Type B pancreatic cell (in vitro differentiated cells): Measurements from ENCODE around the gene ENTHD1. TPM values are rescaled to one million over a fixed set of nuclear protein-coding genes. Genes with fewer than 3 reads are reported as not detected.

ENCODE experiments used
- DNase-seq: peaks from one replicate; pipeline ENCODE4 v3.0.0; 2021; ENCODE audit warnings: mixed read lengths; ENCODE audit not compliant: unreplicated experiment; ENCODE audit errors: extremely low spot score
- H3K27ac Mint-ChIP-seq: 2 replicates; pipeline ENCODE4 v1.8.0; 2021; ENCODE audit warnings: mild to moderate bottlenecking, mixed read lengths
- H3K27me3 Mint-ChIP-seq: 2 replicates; pipeline ENCODE4 v1.8.0; 2021; ENCODE audit warnings: mixed read lengths
- H3K36me3 Mint-ChIP-seq: 2 replicates; pipeline ENCODE4 v1.8.0; 2021; ENCODE audit warnings: mixed read lengths
- H3K4me1 Mint-ChIP-seq: one replicate; pipeline ENCODE4 v1.8.0; 2021; ENCODE audit warnings: mixed read lengths; ENCODE audit not compliant: unreplicated experiment
- H3K4me3 Mint-ChIP-seq: 2 replicates; pipeline ENCODE4 v1.8.0; 2021; ENCODE audit warnings: mild to moderate bottlenecking, mixed read lengths
- H3K9me3 Mint-ChIP-seq: 2 replicates; pipeline ENCODE4 v1.8.0; 2021; ENCODE audit warnings: mixed read lengths
- total RNA-seq: library from RNA; stranded (reverse); gene quantifications from 2 replicates; pipeline ENCODE4 v1.2.1, GENCODE V29; 2021; ENCODE audit warnings: low replicate concordance
- TF ChIP-seq, protein P1 (sequence below): fragments of 200-600 bp; sonication (generic); conservative IDR thresholded peaks from 2 replicates; pipeline ENCODE4 v1.5.0; 2021; ENCODE audit warnings: antibody characterized with exemption, mild to moderate bottlenecking

ENTHD1 gene
- total RNA-seq, 1 donor from 2014 or later: not detected

DNA sequence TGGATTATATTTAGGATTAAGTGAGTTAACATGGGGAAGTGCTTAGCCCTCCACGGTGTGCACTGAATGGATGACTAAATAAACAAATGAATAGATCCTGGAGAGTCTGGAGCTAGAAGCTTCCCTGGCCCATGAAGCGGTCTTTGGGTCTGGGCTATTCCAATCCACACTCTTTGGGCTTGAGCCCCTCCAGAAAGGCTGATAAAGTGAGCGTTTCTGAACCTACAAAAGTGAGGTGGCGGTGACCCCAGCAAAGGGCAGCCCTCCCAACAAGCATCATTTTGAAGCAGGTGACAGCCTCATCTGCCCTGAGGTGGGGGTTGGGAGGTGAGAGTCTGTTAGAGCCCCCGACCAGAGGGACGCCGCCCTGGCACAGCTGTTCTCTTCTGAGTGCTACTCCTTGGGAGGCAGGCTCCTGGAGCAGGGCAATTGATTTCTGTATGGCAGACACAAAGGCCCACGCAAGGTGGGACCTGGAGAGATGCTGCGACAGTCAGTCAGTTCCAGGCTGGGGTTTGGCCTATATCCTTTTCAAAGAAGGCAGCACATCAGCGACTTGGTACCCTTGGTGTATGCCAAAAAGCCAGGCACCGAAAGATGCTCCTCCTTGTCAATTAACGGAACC lies 165.2 kb downstream of the ENTHD1 start:
- Mint-ChIP-seq H3K9me3 (no peaks in the 10 kb centered on the region), H3K27ac (no peak overlapping the region), H3K27me3 (peaks cover 25% of the 10 kb centered on the region), H3K36me3 (no peaks in the 10 kb centered on the region), H3K4me3 (no peak overlapping the region), H3K4me1 (no peaks in the 10 kb centered on the region)
- TF ChIP-seq, protein P1, sequence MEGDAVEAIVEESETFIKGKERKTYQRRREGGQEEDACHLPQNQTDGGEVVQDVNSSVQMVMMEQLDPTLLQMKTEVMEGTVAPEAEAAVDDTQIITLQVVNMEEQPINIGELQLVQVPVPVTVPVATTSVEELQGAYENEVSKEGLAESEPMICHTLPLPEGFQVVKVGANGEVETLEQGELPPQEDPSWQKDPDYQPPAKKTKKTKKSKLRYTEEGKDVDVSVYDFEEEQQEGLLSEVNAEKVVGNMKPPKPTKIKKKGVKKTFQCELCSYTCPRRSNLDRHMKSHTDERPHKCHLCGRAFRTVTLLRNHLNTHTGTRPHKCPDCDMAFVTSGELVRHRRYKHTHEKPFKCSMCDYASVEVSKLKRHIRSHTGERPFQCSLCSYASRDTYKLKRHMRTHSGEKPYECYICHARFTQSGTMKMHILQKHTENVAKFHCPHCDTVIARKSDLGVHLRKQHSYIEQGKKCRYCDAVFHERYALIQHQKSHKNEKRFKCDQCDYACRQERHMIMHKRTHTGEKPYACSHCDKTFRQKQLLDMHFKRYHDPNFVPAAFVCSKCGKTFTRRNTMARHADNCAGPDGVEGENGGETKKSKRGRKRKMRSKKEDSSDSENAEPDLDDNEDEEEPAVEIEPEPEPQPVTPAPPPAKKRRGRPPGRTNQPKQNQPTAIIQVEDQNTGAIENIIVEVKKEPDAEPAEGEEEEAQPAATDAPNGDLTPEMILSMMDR: no peak
- no peak for DNase-seq

DNA sequence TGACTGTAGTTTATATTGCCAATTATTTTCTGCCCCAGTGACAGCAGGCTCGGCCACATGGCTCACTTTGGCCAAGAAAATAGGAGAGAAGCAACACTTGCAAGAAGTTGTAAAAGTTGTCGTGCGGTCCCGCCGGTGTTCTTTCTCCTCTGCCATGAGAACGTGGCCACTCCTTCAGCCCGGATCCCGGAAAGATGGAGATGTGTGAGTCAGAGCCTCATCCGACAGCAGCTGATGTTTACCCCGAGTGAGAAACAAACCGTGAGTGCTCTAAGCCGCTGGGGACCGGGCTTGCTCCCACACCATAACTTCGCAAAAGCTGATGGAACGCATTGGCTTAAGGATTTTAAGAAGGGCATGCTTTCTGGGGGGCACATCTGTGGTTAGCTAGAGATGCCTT lies 166.0 kb downstream of the ENTHD1 start:
- Mint-ChIP-seq H3K36me3 (no peaks in the 10 kb centered on the region), H3K4me1 (no peaks in the 10 kb centered on the region), H3K4me3 (no peak overlapping the region), H3K27me3 (peaks cover 19% of the 10 kb centered on the region), H3K9me3 (no peaks in the 10 kb centered on the region), H3K27ac (no peak overlapping the region)
- TF ChIP-seq, protein P1: no peak
- DNase-seq: no peak

DNA sequence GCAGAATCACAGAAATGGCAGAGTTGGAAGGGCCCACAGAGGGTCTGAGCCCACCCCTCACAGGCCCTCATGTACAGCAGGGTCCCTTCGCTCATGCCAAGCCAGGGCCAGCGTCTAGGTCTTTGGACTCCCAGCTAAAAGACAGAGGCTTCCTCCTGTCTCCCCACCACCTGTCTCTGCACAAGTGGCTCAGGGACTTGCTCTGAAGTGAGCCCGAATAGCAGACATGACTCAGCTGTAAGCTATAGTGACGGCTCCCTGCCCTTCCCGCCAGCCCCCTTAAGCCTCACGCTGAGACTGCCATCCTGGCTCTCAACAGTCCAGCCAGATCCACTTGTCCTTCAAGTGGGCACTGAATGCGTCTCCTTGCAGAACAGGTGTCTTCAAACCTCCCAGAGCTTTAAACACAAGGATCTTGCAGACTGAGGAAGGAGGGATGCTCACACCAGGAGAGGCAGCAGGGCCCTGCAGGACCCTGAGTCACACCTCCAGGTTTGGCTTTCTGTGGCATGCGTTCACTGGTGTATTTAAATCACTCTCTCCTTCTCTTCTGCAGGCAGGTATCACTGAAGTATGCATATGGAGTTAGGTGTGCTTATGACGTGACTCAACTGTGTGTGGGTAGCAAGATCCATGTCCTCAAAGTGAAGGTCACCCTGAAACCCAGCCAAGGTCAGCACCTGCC lies 168.1 kb downstream of the ENTHD1 start:
- DNase-seq: no peak

DNA sequence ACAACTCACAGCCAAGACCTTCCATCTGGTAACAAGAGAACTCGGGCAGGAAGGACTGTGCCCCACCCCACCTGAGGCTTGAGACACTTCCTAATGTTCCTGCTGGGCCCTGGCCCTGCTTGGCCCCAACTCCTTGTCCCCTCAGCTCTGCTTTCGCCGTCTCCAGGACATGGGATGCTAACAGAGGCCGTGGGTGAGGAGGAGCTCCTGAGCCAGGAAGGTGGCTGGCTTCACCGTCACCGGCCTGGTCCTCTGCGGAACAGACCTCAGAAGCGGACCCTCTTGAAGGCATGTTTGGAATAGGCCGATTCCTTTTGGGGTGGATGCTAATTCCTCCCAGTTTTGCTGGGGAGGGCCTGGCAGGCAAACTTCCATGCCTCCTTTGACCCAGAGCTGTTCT lies 168.7 kb downstream of the ENTHD1 start:
- no peaks in the 10 kb centered on the region for H3K9me3 Mint-ChIP-seq
- H3K27ac Mint-ChIP-seq: no peak overlapping the region
- peaks cover 21% of the 10 kb centered on the region for H3K27me3 Mint-ChIP-seq
- no peaks in the 10 kb centered on the region for H3K36me3 Mint-ChIP-seq
- peaks cover 10% of the 10 kb centered on the region for H3K4me1 Mint-ChIP-seq
- H3K4me3 Mint-ChIP-seq: no peak overlapping the region
- TF ChIP-seq, protein P1: no peak
- no peak for DNase-seq

More for the DNA sequence above, 168.1 kb downstream of the ENTHD1 start:
- Mint-ChIP-seq H3K4me1 (peaks cover 4% of the 10 kb centered on the region), H3K36me3 (no peaks in the 10 kb centered on the region), H3K27ac (no peak overlapping the region), H3K9me3 (no peaks in the 10 kb centered on the region), H3K27me3 (peaks cover 18% of the 10 kb centered on the region), H3K4me3 (no peak overlapping the region)
- TF ChIP-seq, protein P1: no peak

DNA sequence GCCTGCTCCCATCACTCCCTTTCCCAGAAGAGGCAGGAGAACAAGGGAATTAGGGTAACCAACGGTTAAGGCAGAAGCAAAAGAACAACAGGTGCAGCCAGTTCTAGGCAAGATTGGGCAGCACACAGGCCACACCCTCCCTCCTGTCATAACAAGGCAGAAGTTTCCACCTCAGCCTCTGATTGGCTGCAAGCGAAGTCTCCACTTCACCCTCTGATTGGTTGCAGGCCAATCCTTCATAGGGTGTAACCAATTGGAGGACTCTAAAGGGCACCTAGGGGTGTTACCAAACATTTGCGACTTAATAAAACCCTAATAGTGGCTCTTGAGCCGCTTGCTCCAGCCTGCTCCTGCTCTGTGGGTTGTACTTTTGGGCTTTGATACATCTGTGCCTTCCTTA lies 169.2 kb downstream of the ENTHD1 start:
- no peaks in the 10 kb centered on the region for H3K9me3 Mint-ChIP-seq
- DNase-seq: no peak
- no peak overlapping the region for H3K27ac Mint-ChIP-seq
- H3K27me3 Mint-ChIP-seq: peaks cover 21% of the 10 kb centered on the region
- H3K36me3 Mint-ChIP-seq: no peaks in the 10 kb centered on the region
- no peak overlapping the region for H3K4me3 Mint-ChIP-seq
- H3K4me1 Mint-ChIP-seq: peaks cover 12% of the 10 kb centered on the region
- TF ChIP-seq, protein P1: no peak
